HG03159 (cell line): ENCODE measurements around the gene SMIM35.

ENCODE experiments used
- ATAC-seq: cut with Tn5 transposase; IDR thresholded peaks from one replicate; pipeline ENCODE4 v1.9.1; 2021; ENCODE audit warnings: mild to moderate bottlenecking, moderate library complexity; ENCODE audit not compliant: unreplicated experiment

SMIM35 gene

DNA sequence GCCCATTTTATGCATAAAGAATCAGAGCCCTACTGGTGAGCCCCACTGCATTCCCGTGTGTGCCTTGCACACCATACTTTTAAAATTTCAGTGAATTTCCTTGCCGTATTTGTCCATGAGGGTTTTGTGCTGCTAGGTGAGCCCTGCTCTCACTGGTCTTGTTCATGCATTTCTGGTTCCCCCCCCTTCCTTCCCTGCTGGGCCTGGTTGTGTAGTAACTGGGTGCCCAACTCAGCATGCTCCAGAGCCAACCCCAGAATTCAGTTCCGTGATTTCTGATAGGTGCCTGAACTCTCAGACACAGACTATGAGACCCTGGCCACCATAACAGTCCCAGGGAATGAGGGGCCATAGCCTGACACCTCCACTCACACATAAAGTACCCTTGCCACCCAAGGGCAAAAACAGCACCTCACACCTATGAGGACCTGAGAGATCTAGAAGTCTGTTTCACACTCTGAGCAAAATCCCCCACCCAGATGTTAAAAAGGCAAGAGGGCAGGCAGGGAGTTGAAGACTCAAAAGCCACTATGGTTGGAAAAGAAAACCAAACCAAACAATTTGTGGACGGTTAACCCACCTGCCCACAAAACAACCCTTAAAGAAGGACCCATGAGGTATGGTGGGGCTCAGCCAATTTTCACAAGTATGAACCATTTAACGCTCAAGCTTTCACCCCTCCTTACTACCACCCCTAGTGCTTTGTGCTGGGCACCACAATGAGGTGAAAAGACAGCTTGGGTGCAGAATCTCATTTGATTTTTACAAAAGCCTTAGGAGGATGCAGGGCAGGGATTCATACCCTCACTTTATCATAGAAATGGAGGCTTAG lies 117.4 kb downstream of the SMIM35 start:
- no peak for ATAC-seq

- ATAC-seq = no peak
Measured at GRCh38 chr11:117966908-117967307, 119.9 kb downstream of the SMIM35 start.

- no peak for ATAC-seq
Measured at GRCh38 chr11:117962826-117963225, 123.9 kb downstream of the SMIM35 start.

GRCh38 chr11:117961896-117962295 lies 124.9 kb downstream of the SMIM35 start:
- no peak for ATAC-seq

DNA sequence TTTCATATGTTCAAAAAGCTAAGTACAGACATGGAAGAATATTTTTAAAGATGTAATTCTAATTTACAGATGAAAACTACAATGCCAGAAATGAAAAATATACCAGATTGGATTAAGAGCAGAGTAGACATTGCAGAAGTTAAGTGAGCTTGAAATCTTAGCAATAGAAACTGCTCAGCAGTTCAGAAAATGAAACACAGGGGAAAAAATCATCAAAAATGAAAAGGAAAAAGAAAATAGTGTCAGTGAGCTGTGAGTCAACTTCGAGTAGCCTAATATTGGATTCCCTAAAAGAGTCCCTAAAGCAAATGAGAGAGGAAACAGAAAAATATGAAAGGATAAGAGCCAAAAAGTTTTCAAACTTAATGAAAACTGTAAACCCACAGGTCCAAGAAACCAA lies 126.4 kb downstream of the SMIM35 start:
- ATAC-seq = no peak

DNA sequence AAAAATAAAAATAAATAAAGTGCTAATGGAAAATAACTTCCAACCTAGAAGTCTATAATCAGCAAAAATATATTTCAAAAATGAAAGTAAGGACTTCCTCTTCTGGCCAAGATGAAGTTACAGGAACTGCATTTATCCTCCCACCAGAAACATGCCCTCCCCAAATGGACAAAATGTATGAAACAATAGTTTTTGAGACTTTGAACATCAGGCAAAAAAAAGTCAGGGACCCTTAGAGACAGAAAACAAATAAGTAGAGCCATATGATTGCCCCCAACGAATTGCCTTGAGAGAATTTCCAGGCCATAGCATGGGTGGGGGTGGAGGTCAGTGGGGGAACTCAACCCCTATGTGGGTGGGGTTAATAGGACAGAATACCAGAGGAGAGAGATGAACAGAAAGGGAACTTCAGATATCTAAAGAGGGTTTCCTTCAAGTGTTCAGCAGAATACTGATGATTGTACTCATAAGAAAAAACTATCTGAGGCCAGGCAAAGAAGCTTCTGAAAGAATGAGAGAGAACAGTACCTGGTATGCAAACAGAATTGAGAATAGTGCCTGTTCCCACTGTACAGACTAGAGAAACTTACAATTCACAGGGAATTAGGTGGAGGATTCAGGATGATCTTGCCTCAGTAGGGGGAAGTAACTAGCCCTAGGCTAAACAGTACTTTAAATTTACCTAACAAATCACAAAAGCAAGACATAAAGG lies 127.2 kb downstream of the SMIM35 start:
- no peak for ATAC-seq

GRCh38 chr11:117958949-117959348 lies 127.8 kb downstream of the SMIM35 start:
- no peak for ATAC-seq
